Activated CD4-positive, alpha-beta T cell treated with anti-CD3 and anti-CD28 coated beads, Interleukin-2, amount 50 U/mL, for 48 hours (primary cell): ENCODE data around the gene ZNF181.

Source experiments
- DNase-seq, 2 experiments: peaks; one replicate each; pipeline ENCODE4 v3.0.0-alpha.2; 2020

The ZNF181 gene

GRCh38 chr19:34759218-34759917, 25.3 kb downstream of the ZNF181 start:
- no peak for DNase-seq

- DNase-seq = no peak
Measured at GRCh38 chr19:34766386-34766785, 32.3 kb downstream of the ZNF181 start.

GRCh38 chr19:34767951-34768350, 33.9 kb downstream of the ZNF181 start:
- DNase-seq = no peak

- DNase-seq = peak; percentile 90 to 92
Measured at GRCh38 chr19:34772697-34773554, 38.9 kb downstream of the ZNF181 start, which contains the start of gene ZNF599. Gene ZNF599, minus strand, starts transcription at chr19:34773215. Its CDS starts 374 bp downstream, at chr19:34772841.

- no peak for DNase-seq
Measured at GRCh38 chr19:34773555-34773864, 39.5 kb downstream of the ZNF181 start.

- no peak for DNase-seq
Measured at GRCh38 chr19:34774857-34775256, 40.8 kb downstream of the ZNF181 start.

GRCh38 chr19:34778342-34778741, 44.3 kb downstream of the ZNF181 start:
- no peak for DNase-seq

GRCh38 chr19:34779652-34780051, 45.6 kb downstream of the ZNF181 start:
- no peak for DNase-seq

- no peak for DNase-seq
Measured at GRCh38 chr19:34786236-34786635, 52.2 kb downstream of the ZNF181 start.

GRCh38 chr19:34787059-34787824, 53.2 kb downstream of the ZNF181 start:
- no peak for DNase-seq

GRCh38 chr19:34788074-34788473, 54.0 kb downstream of the ZNF181 start:
- no peak for DNase-seq

GRCh38 chr19:34793565-34793964, 59.5 kb downstream of the ZNF181 start:
- DNase-seq = no peak

- DNase-seq = no peak
Measured at GRCh38 chr19:34794066-34794960, 60.3 kb downstream of the ZNF181 start.
